GM12875 (cell line): ENCODE measurements around the gene DNAJA2.

ENCODE experiments used
- H3K4me3 ChIP-seq: one replicate; pipeline ENCODE4 v1.5.1; 2011; ENCODE audit warnings: low read depth, low read length, control low read depth
- TF ChIP-seq, protein P1 (sequence below): IDR thresholded peaks from 2 replicates; pipeline ENCODE4 v1.5.1; 2011; ENCODE audit warnings: low read depth, mild to moderate bottlenecking, control low read depth, inconsistent platforms, low read length, moderate library complexity, borderline replicate concordance; ENCODE audit not compliant: insufficient read depth

The DNAJA2 gene

DNA sequence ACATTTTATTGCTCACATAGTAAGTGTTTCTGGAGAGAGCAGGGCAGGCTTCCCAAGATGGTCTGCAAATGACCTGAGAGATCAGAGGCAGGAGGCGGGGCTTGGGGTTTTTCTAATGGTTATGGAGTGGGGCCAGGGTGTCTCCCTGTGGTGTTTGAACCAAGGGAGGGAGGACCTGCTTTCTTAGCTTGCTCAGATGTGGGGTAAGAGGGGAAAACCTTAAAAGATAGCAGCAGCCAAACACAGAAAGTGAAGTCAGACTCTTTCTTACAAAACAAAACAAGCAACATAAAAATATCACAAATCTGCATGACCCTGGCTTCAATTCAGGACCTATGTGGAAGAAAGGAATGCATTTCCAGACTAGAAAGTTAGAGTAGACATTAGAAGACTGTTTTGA is 22.9 kb upstream of the DNAJA2 start:
- TF ChIP-seq, protein P1, sequence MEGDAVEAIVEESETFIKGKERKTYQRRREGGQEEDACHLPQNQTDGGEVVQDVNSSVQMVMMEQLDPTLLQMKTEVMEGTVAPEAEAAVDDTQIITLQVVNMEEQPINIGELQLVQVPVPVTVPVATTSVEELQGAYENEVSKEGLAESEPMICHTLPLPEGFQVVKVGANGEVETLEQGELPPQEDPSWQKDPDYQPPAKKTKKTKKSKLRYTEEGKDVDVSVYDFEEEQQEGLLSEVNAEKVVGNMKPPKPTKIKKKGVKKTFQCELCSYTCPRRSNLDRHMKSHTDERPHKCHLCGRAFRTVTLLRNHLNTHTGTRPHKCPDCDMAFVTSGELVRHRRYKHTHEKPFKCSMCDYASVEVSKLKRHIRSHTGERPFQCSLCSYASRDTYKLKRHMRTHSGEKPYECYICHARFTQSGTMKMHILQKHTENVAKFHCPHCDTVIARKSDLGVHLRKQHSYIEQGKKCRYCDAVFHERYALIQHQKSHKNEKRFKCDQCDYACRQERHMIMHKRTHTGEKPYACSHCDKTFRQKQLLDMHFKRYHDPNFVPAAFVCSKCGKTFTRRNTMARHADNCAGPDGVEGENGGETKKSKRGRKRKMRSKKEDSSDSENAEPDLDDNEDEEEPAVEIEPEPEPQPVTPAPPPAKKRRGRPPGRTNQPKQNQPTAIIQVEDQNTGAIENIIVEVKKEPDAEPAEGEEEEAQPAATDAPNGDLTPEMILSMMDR: no peak
- H3K4me3 ChIP-seq: no peak overlapping the region

DNA sequence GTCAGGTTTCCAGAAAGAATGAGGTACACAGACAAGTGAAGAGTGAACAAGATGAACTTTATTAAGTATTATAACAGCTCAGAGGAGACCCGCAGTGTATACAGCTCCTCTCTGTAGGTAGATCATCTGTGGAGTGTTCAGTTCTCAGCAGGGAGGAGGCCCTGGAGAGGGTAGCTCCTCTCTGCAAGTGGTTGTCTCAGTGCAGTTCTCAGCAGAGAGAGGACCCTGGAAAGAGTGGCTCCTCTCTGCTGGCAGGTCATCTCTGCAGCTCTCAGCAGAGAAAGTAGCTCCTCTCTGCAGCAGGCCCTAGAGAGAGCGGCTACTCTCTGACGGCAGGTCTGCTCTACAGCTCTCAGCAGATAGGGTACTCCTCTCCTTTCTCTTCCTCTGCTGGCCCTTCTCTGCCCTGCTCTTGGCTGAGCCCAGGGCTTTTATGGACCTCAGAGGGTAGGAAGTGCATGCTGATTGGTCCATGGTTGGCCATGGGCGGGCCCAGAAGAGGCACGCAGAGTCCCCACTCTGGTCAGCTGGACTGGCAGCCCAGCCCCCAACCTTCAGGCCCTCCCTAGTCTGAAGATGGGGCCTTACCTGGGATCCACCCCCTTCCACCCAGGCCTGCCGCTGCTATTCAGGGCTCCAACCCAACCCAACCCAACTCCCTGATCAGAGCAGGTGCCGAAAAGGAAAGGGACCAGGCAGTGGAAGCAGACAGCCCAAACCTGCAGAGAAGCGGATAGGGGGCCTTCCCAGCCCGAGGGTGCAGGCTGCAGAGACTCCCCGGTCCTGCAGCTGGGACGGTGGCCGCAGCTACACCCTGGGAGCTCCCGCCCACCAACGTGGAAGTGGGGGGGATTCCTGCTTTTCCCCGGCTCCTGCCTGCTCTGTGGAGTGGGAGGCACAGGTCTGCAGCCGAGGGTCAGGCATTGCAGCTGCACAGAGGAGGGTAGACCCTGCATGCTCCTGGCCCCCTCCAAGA is 18.5 kb upstream of the DNAJA2 start:
- H3K4me3 ChIP-seq: no peak overlapping the region
- TF ChIP-seq, protein P1: no peak

- TF ChIP-seq, protein P1: no peak
- H3K4me3 ChIP-seq: no peak overlapping the region
Observed at GRCh38 chr16:46986896-46987295, 13.4 kb upstream of the DNAJA2 start.

DNA sequence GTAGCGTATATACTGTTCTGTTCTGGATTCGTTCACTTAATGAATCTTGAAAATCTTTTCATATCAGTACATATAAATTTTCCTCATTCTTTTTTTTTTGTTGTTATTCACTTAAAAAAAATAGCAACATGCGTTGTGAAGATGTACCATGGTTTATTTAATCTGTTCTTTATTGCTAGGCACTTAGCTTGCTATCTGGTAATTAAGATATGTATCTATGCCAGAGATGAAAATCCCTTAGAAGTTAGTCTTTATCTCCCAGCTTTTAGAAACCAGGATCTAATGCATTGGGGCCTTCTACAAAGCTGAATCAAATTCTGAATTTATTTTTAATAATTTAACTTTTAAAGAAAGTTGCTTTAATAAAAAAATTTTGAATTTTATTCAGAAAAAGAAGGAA is 13.0 kb upstream of the DNAJA2 start:
- TF ChIP-seq, protein P1: no peak

GRCh38 chr16:46982335-46982734 is 8.9 kb upstream of the DNAJA2 start:
- no peak overlapping the region for H3K4me3 ChIP-seq
- TF ChIP-seq, protein P1: no peak

More for the DNA sequence above, 13.0 kb upstream of the DNAJA2 start:
- H3K4me3 ChIP-seq: no peak overlapping the region

- H3K4me3 ChIP-seq: no peak overlapping the region
- TF ChIP-seq, protein P1: no peak
Observed at GRCh38 chr16:46980926-46981325, 7.5 kb upstream of the DNAJA2 start.

GRCh38 chr16:46976550-46976949 is 3.1 kb upstream of the DNAJA2 start:
- TF ChIP-seq, protein P1: no peak
- no peak overlapping the region for H3K4me3 ChIP-seq
